ENCODE data around the gene RPTOR.

RPTOR gene

DNA sequence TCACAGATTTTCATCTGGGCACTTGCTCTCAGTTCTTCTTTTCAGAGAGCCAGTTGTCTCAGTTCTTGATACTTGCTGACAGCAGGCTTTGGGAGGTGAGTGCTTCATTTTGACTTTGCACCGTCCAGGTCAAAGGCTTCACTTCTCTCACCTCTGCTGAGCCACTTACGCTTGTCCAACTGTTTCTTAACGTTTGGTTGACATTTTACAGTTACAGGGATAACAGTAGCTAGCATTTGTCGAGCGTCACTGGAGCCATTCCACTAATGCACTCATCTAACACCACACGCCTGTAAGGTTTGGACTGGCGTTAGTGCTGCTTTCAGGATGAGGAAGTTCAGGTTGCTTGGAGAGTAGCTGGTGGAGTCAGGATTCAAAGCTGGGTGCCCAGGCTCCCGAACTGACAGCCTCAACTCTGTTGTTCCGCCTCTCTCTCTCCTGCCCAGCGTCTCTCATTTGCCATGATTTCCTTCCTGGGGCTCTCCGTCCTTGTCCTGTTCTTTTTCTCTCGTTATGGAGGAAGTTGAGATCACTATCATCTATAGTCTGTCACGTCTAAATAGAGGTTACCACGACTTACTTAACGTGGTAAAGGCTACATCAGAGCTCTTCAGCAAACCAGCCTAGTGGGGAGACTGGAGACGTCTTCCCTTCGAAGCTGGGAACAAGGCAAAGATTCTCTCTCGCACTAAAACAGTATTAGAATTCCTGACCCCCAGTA, 220.8 kb downstream of the RPTOR start:
- CTCF ChIA-PET: no interaction called here
- no peak for DNase-seq (ENCODE audit: low read depth, low spot score)
- H3K4me3 ChIP-seq (ENCODE audit: low read depth, low read length): no peak overlapping the region
- TF ChIP-seq, protein P1, sequence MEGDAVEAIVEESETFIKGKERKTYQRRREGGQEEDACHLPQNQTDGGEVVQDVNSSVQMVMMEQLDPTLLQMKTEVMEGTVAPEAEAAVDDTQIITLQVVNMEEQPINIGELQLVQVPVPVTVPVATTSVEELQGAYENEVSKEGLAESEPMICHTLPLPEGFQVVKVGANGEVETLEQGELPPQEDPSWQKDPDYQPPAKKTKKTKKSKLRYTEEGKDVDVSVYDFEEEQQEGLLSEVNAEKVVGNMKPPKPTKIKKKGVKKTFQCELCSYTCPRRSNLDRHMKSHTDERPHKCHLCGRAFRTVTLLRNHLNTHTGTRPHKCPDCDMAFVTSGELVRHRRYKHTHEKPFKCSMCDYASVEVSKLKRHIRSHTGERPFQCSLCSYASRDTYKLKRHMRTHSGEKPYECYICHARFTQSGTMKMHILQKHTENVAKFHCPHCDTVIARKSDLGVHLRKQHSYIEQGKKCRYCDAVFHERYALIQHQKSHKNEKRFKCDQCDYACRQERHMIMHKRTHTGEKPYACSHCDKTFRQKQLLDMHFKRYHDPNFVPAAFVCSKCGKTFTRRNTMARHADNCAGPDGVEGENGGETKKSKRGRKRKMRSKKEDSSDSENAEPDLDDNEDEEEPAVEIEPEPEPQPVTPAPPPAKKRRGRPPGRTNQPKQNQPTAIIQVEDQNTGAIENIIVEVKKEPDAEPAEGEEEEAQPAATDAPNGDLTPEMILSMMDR (IDR thresholded peaks at IDR 0.05; ENCODE audit: insufficient read depth, low read length, missing control alignments): no peak
- POLR2A ChIA-PET: no interaction called here

DNA sequence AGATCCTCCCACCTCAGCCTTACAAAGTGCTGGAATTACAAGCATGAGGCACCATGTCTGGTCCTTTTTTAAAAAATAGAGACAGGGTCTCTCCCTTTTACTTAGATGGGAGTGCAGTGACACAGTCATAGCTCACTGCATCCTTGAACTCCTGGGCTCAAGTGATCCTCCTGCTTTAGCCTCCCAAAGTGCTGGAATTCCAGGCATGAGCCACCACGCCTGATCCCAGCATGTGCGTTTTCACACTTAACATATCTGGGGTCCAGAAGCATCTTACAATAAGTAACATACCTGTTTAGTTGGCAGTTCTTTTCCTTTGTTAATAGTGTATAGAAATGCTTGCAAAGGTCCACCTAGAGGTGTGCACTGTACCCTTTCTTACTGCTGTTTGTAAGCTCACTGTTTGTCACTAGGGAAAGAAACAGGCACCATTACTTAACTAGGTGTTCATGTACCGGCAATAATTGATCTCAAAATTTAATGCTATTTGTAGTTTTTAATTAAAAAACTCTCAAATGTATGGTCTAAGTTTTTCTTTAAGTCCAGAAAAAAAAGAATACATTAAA, 221.7 kb downstream of the RPTOR start:
- POLR2A ChIA-PET: no interaction called here
- no peak for DNase-seq (ENCODE audit: low read depth, low spot score)
- H3K4me3 ChIP-seq (ENCODE audit: low read depth, low read length): no peak overlapping the region
- CTCF ChIA-PET: no interaction called here
- TF ChIP-seq, protein P1 (IDR thresholded peaks at IDR 0.05; ENCODE audit: insufficient read depth, low read length, missing control alignments): no peak

DNA sequence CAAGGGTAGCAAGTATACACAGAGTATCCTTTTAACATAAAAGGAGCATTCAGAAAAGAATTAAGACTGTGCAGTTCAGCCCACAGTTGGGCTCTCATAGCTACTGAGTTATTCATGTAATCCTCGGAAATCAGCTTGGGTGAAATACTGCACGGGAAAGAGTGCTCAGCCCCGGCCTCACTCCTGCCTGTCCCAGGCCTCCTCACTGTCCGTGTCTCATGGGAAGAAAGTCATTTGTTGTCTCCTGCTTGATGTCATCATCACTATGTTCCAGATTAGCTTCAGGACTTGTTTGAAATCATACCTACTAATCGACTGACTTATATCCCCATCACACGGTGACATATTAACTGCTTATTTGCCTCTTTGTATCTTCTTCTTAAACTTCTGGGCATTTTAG, 223.8 kb downstream of the RPTOR start:
- POLR2A ChIA-PET: no interaction called here
- no peak for DNase-seq (ENCODE audit: low read depth, low spot score)
- H3K4me3 ChIP-seq (ENCODE audit: low read depth, low read length): no peak overlapping the region
- TF ChIP-seq, protein P1 (IDR thresholded peaks at IDR 0.05; ENCODE audit: insufficient read depth, low read length, missing control alignments): no peak
- CTCF ChIA-PET: no interaction called here

DNA sequence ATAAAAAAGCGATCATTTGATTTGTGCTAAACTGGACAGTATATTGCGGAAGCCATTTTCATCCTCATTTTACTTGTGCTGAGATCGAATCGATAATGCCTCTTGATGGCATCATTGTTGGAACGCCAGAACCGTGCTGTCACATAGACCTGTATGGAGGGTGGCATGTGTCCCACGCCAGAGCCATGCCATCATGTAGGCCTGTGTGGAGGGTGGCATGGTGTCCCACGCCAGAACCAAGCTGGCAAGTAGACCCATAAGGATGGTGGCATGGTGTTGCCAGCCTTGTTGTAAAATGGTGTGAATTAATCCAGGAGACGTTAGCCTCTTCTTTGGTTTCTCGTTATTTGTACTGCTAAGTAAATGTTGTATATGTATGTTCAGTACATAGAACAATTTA, 224.3 kb downstream of the RPTOR start:
- ChIA-PET CTCF (no interaction called here), POLR2A (no interaction called here)
- no peak overlapping the region for H3K4me3 ChIP-seq (ENCODE audit: low read depth, low read length)
- TF ChIP-seq, protein P1 (IDR thresholded peaks at IDR 0.05; ENCODE audit: insufficient read depth, low read length, missing control alignments): no peak
- DNase-seq (ENCODE audit: low read depth, low spot score): no peak

DNA sequence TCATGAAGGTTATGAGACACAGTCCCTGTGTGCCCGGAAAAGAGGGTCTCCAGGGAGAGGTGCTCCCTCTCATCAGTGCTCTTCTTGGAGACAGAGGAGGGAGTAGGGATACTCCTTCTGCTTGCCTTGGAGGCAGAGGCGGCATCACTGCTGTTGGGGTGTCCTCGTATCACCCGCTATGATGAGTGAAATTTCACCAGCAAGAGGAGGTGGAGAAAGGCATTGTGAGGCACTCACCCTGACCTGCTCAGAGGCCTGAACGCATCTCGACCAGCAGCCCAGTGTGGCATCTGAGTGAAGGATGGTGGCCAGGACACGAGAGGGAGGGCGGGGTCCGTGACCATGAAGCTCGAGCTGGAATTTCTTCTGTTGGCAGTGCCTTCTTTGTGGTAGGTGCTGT, 224.9 kb downstream of the RPTOR start:
- TF ChIP-seq, protein P1 (IDR thresholded peaks at IDR 0.05; ENCODE audit: insufficient read depth, low read length, missing control alignments): no peak
- ChIA-PET POLR2A (no interaction called here), CTCF (interaction anchor here (1.0 kb wide), 1 partner anchor 14 kb away, joined by 3 read pairs; no protein-coding TSS in a partner anchor)
- no peak for DNase-seq (ENCODE audit: low read depth, low spot score)
- H3K4me3 ChIP-seq (ENCODE audit: low read depth, low read length): no peak overlapping the region

DNA sequence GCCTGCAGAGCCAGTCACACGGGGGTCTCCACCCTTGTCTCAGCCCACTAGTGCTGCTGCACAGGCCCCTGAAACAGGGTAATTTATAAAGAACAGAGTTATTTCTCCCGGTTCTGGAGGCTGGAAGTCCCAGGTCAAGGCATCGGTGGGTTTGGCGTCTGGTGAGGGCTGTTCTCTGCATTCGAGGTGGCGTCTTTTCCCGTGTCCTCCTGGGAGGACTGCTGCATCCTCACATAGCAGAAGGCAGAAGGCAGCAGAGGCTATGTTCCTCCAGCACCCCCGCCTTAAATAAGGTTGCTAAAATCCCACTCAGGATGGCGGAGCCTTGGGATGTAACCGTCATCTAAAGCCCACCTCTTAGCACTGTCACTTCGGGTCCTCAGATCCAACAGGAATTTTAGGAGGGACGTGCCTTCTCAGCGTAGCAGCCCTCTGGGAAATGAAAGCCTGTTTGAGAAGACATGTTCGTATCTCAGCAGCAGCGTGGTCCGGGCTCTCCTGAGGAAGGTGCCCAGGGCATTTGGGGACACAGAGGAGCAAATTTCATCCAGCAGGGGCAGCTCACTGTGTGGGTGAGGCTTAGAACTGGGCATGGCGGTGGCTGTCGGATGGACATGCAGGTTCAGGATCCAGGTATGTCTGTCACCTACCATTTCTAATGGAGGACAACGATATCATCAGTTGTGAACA, 225.4 kb downstream of the RPTOR start:
- no peak for DNase-seq (ENCODE audit: low read depth, low spot score)
- CTCF ChIA-PET: interaction anchor here (1.0 kb wide), 1 partner anchor 14 kb away, joined by 3 read pairs; no protein-coding TSS in a partner anchor
- TF ChIP-seq, protein P1 (IDR thresholded peaks at IDR 0.05; ENCODE audit: insufficient read depth, low read length, missing control alignments): no peak
- no peak overlapping the region for H3K4me3 ChIP-seq (ENCODE audit: low read depth, low read length)
- POLR2A ChIA-PET: no interaction called here
